ENCODE data around the gene SPDYE2.
"Not testable (repeated sequence)": the region's sequence is repeated elsewhere in the genome, so short reads cannot be mapped to it uniquely, and the experiment has no call there.

SPDYE2 gene

GRCh38 chr7:102542083-102542482, 8.9 kb upstream of the SPDYE2 start:
- not testable (repeated sequence) for DNase-seq

- DNase-seq = not testable (repeated sequence)
These were observed 8.3 kb upstream of the SPDYE2 start for GRCh38 chr7:102542771-102543170.

- not testable (repeated sequence) for DNase-seq
These were observed 7.4 kb upstream of the SPDYE2 start, which contains the start of gene UPK3BL2 for GRCh38 chr7:102543596-102543995. UPK3BL2 (minus strand) TSS chr7:102543696; CDS start chr7:102543636, 60 bp downstream.

- not testable (repeated sequence) for DNase-seq
These were observed 6.7 kb upstream of the SPDYE2 start for GRCh38 chr7:102544372-102544771.

GRCh38 chr7:102545288-102545687, 5.7 kb upstream of the SPDYE2 start:
- not testable (repeated sequence) for DNase-seq

GRCh38 chr7:102546353-102546752, 4.7 kb upstream of the SPDYE2 start:
- not testable (repeated sequence) for DNase-seq

GRCh38 chr7:102568620-102569019, 17.6 kb downstream of the SPDYE2 start:
- not testable (repeated sequence) for DNase-seq

GRCh38 chr7:102572261-102573239, 21.5 kb downstream of the SPDYE2 start, which contains the start of gene POLR2J3:
POLR2J3 (minus strand) TSS chr7:102572583; CDS start chr7:102572521, 62 bp downstream.
- peak; percentile 90 for DNase-seq

- DNase-seq = not testable (repeated sequence)
These were observed 23.6 kb downstream of the SPDYE2 start for GRCh38 chr7:102574607-102575006.

GRCh38 chr7:102576363-102576762, 25.3 kb downstream of the SPDYE2 start:
- DNase-seq = not testable (repeated sequence)

- not testable (repeated sequence) for DNase-seq
These were observed 26.6 kb downstream of the SPDYE2 start for GRCh38 chr7:102577315-102578240.

GRCh38 chr7:102578486-102578885, 27.5 kb downstream of the SPDYE2 start:
- DNase-seq = not testable (repeated sequence)

- DNase-seq = not testable (repeated sequence)
These were observed 30.7 kb downstream of the SPDYE2 start for GRCh38 chr7:102581722-102582121.

GRCh38 chr7:102583495-102583894, 32.5 kb downstream of the SPDYE2 start:
- DNase-seq = not testable (repeated sequence)

GRCh38 chr7:102589857-102590256, 38.8 kb downstream of the SPDYE2 start:
- not testable (repeated sequence) for DNase-seq

GRCh38 chr7:102592477-102593019, 41.5 kb downstream of the SPDYE2 start:
- DNase-seq = not testable (repeated sequence)

- DNase-seq = not testable (repeated sequence)
These were observed 42.8 kb downstream of the SPDYE2 start for GRCh38 chr7:102593637-102594334.

GRCh38 chr7:102596036-102596435, 45.0 kb downstream of the SPDYE2 start:
- DNase-seq = not testable (repeated sequence)

GRCh38 chr7:102599699-102600098, 48.7 kb downstream of the SPDYE2 start:
- DNase-seq = not testable (repeated sequence)

GRCh38 chr7:102602317-102602716, 51.3 kb downstream of the SPDYE2 start:
- not testable (repeated sequence) for DNase-seq

GRCh38 chr7:102604431-102605145, 53.6 kb downstream of the SPDYE2 start:
- DNase-seq = not testable (repeated sequence)
